HG03060 (cell line): ENCODE results near the gene SEC23A.
"Not testable (repeated sequence)": the region's sequence is repeated elsewhere in the genome, so short reads cannot be mapped to it uniquely, and the experiment has no call there.

Experiments used
- ATAC-seq: cut with Tn5 transposase; IDR thresholded peaks from one replicate; pipeline ENCODE4 v1.9.1; 2021; ENCODE audit warnings: low read depth, moderate number of reproducible peaks; ENCODE audit not compliant: unreplicated experiment

SEC23A gene

DNA sequence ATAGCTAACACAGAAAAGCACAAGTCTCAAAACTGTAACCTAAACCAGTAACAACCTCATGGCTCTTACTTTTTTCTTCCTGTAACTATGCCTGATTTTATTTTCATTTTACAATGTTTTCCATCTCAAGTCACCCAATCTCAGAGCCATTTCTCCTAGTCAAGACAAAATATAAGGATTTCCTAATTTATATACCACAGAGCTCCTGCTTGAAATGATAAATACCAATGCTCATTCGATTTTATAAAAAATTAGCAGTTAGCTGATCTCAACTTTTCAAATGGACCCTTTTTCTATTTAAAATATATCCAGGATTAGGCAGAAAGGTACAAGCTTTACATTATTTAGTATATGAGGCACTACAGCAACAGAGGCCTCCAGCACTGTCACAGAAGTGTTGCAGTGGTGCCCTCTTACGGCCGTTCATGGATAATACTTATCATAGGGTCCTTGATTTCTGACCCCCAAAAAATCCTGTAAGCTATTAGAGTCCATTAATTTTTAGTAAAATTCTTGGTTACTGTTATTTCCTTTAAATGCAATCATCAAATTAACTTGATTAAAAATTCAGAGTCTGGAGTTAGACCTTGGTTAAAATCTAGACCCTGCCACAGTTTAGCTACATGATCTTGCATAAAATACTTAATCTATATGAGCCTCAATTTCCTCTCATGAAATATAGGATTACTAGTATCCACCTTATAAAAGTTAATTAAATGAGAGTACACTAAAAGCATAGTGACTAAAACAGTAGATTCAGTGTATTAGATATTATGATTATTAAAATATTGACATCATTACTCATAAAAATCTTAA is 68.3 kb downstream of the SEC23A start:
- ATAC-seq = no peak

DNA sequence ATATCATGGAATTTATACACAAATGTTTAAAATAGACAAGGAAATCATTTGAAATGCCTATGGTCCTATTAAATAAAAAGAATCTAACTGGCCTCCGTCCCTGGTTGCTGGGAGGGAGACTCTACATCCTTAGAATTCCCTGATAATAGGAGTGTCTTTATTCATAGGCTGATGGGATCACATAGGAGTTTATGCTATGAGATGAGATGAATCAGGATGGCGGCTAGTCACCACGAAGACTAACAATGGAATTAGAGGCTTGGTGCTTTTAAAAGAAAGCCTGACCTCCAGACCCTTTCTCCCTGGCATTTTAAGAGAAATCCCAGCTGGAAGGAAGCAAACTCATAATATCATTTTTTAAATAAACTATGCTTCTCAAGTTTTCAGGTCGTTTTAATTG is 69.7 kb downstream of the SEC23A start:
- no peak for ATAC-seq

DNA sequence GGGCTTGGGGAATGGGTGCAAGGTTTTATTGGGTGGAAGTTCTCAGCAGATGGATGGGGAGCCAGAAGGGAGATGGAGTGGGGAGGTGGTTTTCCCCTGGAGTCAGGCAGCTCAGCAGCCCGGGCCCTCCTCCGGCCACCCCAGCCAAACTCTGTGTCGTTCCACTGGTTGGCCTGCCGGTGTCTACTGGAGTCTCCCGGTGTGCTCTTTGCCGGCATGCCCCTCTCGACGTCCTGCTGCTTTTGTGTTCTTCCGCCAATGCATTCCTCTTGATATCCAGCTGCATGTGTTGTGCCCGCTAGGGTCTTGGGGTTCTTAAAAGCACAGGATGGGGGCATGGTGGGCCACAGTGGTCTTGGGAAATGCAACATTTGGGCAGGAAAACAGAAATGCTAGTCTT is 72.8 kb downstream of the SEC23A start:
- no peak for ATAC-seq

DNA sequence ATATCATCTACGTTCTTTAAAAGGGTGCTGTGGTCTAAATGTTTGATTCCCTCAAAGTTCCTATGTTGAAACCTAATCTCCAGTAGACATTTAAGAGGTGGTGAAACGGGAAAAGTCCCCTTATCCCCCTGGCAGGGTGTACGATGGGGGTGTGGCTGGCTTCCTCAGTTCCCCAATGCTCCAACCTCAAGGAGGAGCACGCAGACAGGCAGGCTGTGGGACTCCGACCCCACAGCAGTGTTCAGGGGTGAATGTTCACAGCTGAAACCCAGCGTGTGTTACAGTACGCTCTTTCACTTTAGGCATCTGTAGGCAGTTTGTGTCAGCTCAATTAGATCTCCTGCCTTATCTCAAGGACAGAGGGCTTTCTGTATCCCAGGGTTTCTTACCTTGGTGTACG is 73.2 kb downstream of the SEC23A start:
- ATAC-seq = no peak

DNA sequence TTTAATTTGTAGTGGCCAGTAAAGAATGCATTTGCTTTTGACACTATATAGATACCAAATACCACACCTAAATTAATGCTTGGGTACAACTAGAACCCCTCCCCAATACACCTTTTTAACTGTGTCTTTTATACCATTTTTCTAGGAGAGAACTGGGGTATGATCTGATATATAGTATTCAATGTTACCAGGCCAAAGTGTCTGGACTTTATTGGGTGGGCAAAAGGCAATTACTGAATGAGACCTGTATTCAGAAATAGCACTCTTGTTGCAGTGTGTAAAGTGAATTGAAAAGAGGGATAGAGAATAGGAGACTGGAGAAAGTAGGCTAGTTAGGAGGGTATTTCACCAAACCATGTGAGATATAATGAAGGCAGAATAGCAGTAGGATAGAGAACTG is 74.4 kb downstream of the SEC23A start:
- ATAC-seq = no peak

DNA sequence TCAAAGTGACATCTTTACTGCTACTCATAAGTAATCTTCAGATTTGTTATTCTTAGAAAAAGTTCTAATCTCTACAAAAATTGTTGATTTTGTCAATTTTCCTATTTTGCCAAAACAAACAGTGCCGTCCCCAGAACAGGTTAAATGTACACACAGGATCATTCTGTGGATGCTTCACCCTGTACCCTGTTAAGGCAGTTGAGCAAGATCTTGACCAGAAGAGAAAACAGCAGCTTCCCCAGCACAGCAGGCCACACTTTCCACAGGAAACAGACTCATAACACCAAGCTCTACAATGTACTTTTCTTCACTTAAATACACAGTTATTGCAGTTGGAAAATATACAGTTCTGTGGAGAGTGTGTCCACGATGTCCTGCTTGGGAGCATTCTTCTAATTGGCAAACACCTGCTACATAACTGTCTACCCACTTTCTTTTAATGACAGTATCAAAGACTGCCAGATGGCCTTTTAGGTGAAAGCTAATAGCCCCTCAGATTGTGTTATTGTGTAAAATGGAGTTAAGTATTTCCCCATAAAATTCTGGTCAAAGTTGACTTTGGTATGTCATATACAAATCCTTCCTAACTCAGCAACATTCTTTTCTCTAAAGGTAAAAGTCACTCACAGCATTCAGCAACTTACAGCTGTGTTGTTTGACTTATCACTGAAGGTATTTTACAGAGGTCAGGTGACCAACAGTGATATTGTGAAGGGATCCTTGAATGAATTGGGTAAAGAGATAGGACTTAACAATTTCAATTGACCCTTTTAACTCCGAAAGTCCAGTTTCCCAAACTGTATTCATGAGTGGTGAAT is 77.0 kb downstream of the SEC23A start:
- no peak for ATAC-seq

DNA sequence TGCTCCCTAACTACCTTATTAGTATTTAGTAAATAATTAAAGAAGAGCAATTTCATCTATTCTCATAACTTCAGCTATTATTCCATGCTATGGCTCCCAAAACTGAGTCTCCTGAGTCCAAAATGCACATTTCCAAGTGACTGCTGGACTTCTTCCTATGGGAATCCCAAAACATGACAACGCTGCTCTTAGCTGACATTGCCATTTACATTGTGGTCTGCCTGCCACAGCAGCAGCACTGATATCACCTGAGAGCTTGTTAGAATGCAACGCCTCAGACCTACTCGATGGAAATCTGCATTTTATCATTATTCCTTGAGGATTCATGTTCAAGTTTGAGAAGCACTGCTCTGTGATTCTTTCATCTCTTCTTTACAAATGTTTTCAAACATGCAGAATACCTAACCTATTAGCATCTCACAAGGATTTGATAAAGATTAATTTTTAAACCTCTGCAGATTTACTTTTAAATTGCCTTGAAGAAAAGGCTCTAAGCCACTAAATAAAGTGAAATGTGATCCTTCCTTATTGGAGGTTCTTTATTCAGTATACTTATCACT is 77.7 kb downstream of the SEC23A start:
- no peak for ATAC-seq

DNA sequence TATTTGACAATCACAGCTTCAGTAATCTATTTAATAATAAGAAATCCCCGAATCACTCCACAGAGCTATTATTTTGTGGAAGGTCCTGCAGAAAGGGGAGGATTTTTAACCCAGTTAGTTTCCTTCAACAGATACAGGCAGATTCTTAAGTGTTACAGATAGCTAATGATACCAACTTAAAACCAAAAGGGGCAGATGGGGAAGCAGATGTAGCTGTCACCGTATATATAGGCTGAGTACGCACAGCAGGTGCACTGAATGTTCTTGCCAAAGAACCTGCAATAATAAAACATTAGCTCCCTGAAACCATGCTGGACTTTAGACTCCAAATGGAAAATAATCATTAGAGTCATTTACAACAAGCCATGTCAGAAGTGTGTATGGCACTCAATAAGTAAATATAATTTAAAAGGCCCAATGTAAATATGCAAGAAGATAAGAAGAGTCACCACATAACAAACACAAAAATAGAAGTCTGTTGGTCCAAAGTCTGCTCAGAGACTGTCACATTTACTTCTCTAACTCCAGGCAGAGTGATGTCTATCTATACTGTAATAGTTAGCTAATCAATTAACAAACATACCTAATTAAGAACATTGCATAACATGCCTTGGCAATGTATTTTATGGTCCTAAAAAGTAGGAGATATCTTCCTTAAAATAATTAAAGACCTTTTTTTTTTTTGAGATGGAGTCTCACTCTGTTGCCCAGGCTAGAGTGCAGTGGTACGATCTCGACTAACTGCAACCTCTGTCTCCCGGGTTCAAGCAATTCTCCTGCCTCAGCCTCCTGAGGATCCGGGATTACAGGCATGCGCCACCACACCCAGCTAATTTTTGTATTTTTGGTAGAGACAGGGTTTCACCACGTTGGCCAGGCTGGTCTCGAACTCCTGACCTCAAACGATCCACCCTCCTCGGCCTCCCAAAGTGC is 78.8 kb downstream of the SEC23A start:
- ATAC-seq = no peak

DNA sequence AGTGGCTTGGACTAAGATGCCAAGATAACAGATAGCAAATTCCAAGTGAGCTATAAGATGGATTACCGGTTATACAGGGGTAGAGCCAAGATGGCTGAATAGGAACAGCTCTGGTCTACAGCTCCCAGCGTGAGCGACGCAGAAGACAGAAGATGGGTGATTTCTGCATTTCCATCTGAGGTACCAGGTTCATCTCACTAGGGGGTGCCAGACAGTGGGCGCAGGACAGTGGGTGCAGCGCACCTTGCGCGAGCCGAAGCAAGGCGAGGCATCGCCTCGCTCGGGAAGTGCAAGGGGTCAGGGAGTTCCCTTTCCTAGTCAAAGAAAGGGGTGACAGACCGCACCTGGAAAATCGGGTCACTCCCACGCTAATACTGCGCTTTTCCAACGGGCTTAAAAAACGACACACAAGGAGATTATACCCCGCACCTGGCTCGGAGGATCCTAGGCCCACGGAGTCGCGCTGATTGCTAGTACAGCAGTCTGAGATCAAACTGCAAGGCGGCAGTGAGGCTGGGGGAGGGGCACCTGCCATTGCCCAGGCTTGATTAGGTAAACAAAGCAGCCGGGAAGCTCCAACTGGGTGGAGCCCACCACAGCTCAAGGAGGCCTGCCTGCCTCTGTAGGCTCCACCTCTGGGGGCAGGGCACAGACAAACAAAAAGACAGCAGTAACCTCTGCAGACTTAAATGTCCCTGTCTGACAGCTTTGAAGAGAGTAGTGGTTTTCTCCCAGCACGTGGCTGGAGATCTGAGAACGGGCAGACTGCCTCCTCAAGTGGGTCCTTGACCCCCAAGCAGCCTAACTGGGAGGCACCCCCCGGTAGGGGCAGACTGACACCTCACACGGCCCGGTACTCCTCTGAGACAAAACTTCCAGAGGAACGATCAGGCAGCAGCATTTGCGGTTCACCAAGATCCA is 85.7 kb downstream of the SEC23A start:
- not testable (repeated sequence) for ATAC-seq

DNA sequence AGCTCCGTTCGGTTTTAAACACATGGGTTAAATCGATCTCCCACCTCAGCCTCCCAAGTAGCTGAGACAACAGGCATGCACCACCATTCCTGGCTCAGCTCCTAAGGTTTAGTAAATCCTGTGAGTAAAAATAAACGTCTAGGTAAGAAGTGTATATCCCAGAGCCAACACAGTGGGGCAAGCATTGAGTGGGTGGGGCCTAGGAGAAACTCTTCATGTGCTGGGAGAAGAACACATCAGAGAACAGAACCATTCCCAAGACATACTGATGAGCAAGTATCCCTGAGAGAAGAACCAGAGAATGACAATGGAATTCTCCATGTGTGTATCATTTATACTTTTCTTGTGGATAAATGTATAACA is 86.3 kb downstream of the SEC23A start:
- no peak for ATAC-seq

DNA sequence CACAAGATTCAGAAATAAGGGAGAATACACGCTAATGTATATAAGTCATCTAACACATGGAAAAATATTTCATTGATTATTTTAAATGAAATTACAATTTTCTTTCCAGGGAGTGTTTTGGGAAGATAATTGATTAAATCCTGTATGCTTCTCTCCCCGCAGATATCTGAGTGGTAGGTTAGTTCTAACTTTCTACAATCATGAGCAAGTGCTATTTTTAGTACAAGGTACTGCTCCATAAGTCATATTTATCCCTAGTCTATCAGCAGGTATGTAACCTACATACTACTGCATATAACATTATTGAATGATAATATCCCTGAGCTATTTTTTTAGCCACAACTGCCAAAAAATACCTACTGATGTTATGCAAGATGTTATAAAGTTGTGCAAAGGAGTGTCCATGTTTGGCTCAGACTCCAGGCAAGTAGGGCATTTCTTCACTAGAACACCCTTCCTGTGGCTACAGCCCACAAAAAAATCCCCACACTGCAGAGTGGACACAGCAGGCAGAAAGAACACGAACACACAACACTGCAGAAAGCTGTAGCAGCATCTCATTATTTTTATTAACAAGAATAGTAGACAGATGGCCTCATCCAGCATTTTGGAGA is 87.0 kb downstream of the SEC23A start:
- no peak for ATAC-seq

DNA sequence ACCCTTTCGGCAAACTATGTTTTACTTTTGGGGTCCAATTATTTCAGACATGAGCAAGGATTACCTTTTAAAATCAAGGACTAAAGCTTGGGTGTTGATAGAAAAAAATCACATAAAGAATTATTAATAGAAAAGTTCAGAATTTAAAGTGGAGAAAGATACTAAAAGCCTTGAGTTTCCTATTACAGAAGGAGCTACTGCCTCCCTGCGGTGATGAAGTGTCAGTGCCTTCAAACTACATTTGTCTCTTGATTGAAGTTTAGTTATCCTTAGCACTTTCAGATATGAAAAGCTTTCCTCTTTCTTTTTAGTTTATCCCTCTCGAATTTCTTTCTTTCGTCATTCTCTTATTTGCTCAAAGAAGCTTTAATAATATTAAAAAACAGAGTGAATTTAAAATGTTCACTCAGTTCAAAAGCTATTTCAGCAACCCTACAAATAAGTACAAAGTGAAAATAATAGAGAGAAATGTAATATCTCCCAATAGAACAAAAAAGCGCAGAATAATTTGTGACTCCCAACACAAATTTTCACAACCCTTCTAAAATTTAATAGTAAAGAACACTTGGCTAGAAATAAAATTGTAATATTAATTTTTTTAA is 87.6 kb downstream of the SEC23A start:
- ATAC-seq = no peak

DNA sequence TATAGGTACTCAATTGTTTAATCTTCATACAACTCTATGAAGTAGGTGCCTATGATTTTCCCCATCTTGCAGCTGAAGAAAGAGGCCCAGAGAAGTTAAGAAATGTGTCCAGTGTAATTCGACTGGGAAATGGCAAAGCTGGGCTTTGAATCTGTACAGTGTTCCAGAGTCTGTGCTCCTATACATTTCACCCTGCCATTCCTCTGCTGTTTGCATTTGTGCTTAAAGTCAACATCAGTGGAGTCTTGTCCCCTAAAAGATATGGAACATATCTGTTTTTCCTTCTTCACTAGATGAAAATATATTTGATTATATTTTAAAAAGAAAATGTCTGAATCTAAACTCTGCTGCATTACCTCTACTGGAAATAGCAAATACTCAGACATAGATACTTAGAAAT is 88.6 kb downstream of the SEC23A start:
- no peak for ATAC-seq

DNA sequence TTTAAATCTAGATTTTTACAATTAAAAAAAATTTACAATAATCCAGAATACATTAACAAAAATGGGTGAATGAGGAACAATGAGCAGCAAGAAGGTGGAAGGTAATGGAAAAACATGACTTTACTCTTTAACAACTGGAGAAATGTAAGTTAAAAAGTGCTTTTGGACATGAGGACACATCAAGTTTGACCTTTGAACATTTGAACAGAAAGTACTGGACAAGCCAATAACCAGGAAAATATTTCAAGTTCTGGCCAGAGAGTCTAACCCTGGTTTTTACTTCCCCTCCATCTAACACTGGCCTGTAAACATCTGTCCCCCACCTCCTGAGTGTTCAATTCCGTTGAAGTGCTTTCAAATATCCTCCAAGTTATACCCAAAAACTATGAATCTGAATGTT is 94.1 kb downstream of the SEC23A start:
- not testable (repeated sequence) for ATAC-seq

DNA sequence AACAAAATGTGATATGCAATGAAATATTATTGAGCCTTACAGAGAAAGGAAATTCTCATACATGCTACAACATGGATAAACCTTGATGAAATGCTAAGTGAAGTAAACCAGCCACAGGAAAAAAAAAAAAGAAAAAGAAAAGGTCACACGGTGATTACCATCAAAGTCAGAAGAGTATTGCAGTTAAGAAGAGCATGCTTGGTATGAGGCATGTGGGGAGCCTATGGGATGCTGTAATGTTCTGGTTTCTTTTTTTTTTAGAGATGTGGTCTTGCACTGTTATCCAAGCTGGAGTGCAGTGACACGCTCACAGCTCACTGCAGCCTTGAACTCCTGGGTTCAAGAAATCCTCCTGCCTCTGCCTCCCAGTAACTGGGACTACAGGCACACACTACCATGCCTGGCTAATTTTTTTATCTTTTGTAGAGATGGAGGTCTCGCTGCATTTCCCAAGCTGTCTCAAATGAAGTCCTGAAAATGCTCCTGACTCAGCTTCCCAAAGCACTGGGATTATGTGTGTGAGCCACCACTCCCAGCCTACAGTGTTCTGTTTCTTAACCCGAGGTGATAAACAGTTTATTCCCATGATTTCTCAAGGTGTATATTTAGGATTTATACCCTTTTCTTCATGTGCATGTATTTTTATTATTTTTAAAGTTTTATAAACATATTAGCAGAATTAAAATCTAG is 96.2 kb downstream of the SEC23A start:
- ATAC-seq = no peak

DNA sequence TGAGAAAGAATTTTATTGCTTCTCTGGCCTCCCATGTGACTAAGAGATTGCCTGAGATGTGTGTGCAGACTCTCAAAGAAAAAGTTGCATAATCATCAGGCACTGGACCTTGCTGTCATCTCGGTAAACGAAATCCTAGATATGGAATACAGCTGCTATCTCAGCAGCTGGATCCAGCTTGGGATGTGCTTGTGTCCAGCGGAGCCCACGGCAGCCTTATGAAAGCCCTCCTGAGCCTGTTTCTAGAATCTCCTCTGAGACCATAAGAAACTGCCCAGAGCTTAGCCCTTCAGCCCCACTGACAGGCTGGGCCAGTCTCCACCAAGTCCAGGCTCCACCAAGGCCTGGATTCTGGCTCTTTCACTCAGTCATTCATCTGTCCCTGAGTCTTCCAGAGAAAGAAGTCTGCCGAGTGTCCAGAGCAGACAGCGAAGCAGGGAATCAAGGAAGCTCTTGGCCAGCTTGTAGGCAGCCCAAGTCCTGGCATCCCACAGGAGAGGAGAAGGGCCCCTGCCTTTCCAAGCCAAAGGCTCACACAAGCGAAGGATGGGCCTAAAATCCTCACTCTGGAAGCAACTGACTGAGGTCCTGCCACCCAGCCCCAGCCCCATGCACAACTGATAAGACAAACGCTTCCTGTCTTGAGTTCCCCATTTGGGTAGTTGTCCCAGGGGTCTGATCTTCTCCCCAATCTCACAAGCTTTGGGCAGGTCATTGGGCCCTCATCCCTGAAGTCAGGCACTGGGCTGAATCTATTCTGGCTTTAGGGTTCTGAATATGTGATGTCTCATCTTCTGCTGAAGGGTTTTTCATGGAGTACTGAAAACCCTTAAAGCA is 97.8 kb downstream of the SEC23A start:
- ATAC-seq = no peak

DNA sequence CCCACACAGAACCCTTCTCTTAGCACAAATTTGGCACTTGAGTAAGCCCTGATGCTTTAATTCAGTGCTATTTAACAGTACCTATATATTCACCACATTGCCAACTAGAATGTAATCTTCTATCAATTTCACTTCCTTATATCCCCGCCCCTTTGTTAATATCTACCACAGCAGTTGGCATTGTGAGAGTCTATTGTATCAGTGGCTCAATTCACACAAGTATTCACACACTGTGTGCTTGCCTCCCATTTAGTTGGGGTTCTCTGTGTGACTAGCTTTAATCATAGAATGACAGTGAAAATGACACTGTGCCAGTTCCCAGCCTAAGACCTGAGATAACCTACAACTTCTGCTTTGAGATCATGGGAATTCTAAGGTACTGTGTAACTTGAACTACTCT is 103.1 kb downstream of the SEC23A start:
- no peak for ATAC-seq
